ENCODE results near the gene THRB. TPM values are rescaled to one million over a fixed set of nuclear protein-coding genes. Genes with fewer than 3 reads are reported as not detected.
"Not testable (repeated sequence)": the region's sequence is repeated elsewhere in the genome, so short reads cannot be mapped to it uniquely, and the experiment has no call there.

Gene THRB
- total and polyA plus RNA-seq, 11 donors, result 4.8 to 28.5 (median 21.0) TPM

GRCh38 chr3:24419067-24419791 is 75.4 kb downstream of the THRB start:
- H3K9me3 ChIP-seq, result no peaks in the 10 kb centered on the region
- H3K4me1 ChIP-seq, result peaks cover 0 to 40% (median 19%) of the 10 kb centered on the region in 12 donors
- WGBS, 4 donors, result 50 to 53% (median 51%) methylated on average over 3 of the region's 3 CpGs
- ATAC-seq (peak; percentile 52 to 64 (median 56)), DNase-seq (peak in 1 of 5 donors; percentile 31)
- intact Hi-C loops (cut with DNase I), result loop anchor here in 1 of 10 donors (5.0 kb wide), 1 partner anchor 42 kb away; no protein-coding TSS in a partner anchor
- H3K4me3 ChIP-seq, result no peak overlapping the region
- TF ChIP-seq POLR2A (IDR thresholded peaks at IDR 0.05) (no peak), CTCF (IDR thresholded peaks at IDR 0.05) (no peak)
- H3K27ac ChIP-seq, result peak overlapping the region in 8 of 12 donors; percentile 32 to 80 (median 52)
- no peaks in the 10 kb centered on the region for H3K27me3 ChIP-seq
- no peaks in the 10 kb centered on the region for H3K36me3 ChIP-seq

GRCh38 chr3:24417730-24418129 is 76.9 kb downstream of the THRB start:
- WGBS, 4 donors, result 68 to 74% (median 74%) methylated on average over 2 of the region's 2 CpGs
- H3K36me3 ChIP-seq, result no peaks in the 10 kb centered on the region
- TF ChIP-seq POLR2A (IDR thresholded peaks at IDR 0.05) (no peak), CTCF (IDR thresholded peaks at IDR 0.05) (no peak)
- H3K9me3 ChIP-seq, result no peaks in the 10 kb centered on the region
- ATAC-seq, result no peak
- H3K27ac ChIP-seq, result peak overlapping the region in 5 of 12 donors; percentile 7 to 56 (median 32)
- intact Hi-C loops (cut with DNase I), result loop anchor here in 1 of 10 donors (5.0 kb wide), 1 partner anchor 40 kb away; no protein-coding TSS in a partner anchor
- H3K27me3 ChIP-seq, result no peaks in the 10 kb centered on the region
- H3K4me1 ChIP-seq, result peaks cover 0 to 40% (median 19%) of the 10 kb centered on the region in 12 donors
- no peak overlapping the region for H3K4me3 ChIP-seq
- DNase-seq, result no peak

- ATAC-seq (no peak), DNase-seq (no peak)
- H3K4me1 ChIP-seq, result peaks cover 0 to 40% (median 19%) of the 10 kb centered on the region in 12 donors
- H3K4me3 ChIP-seq, result no peak overlapping the region
- 72 to 78% (median 77%) methylated on average over 4 of the region's 4 CpGs for WGBS, 4 donors
- intact Hi-C loops (cut with DNase I), result loop anchor here in 1 of 10 donors (5.0 kb wide), 1 partner anchor 39 kb away; no protein-coding TSS in a partner anchor
- no peak overlapping the region for H3K27ac ChIP-seq
- TF ChIP-seq POLR2A (IDR thresholded peaks at IDR 0.05) (no peak), CTCF (IDR thresholded peaks at IDR 0.05) (no peak)
- no peaks in the 10 kb centered on the region for H3K27me3 ChIP-seq
- H3K9me3 ChIP-seq, result no peaks in the 10 kb centered on the region
- no peaks in the 10 kb centered on the region for H3K36me3 ChIP-seq
Observed at GRCh38 chr3:24416224-24416623, 78.4 kb downstream of the THRB start.

- no peaks in the 10 kb centered on the region for H3K36me3 ChIP-seq
- no peak overlapping the region for H3K4me3 ChIP-seq
- DNase-seq (no peak), ATAC-seq (no peak)
- intact Hi-C loops (cut with DNase I), result loop anchor here in 1 of 10 donors (5.0 kb wide), 1 partner anchor 39 kb away; no protein-coding TSS in a partner anchor
- H3K4me1 ChIP-seq, result peaks cover 0 to 40% (median 19%) of the 10 kb centered on the region in 12 donors
- no peaks in the 10 kb centered on the region for H3K27me3 ChIP-seq
- no peaks in the 10 kb centered on the region for H3K9me3 ChIP-seq
- H3K27ac ChIP-seq, result no peak overlapping the region
- TF ChIP-seq CTCF (IDR thresholded peaks at IDR 0.05), result no peak
- no peak for TF ChIP-seq POLR2A (IDR thresholded peaks at IDR 0.05)
- WGBS, 4 donors, result 85 to 91% (median 88%) methylated on average over 3 of the region's 3 CpGs
Observed at GRCh38 chr3:24415824-24416223, 78.8 kb downstream of the THRB start.

- peaks cover 0 to 24% (median 11%) of the 10 kb centered on the region in 12 donors for H3K4me1 ChIP-seq
- H3K36me3 ChIP-seq; intact Hi-C loops (cut with DNase I); DNase-seq; H3K27me3 ChIP-seq; H3K9me3 ChIP-seq; ATAC-seq; H3K4me3 ChIP-seq; H3K27ac ChIP-seq: not testable (repeated sequence)
- 77 to 88% (median 80%) methylated on average over 5 of the region's 5 CpGs for WGBS, 4 donors
Observed at GRCh38 chr3:24413662-24414061, 81.0 kb downstream of the THRB start.

Measured in heart left ventricle (tissue), 16 donors.